Measurements from ENCODE around the gene TOPBP1.

DNA sequence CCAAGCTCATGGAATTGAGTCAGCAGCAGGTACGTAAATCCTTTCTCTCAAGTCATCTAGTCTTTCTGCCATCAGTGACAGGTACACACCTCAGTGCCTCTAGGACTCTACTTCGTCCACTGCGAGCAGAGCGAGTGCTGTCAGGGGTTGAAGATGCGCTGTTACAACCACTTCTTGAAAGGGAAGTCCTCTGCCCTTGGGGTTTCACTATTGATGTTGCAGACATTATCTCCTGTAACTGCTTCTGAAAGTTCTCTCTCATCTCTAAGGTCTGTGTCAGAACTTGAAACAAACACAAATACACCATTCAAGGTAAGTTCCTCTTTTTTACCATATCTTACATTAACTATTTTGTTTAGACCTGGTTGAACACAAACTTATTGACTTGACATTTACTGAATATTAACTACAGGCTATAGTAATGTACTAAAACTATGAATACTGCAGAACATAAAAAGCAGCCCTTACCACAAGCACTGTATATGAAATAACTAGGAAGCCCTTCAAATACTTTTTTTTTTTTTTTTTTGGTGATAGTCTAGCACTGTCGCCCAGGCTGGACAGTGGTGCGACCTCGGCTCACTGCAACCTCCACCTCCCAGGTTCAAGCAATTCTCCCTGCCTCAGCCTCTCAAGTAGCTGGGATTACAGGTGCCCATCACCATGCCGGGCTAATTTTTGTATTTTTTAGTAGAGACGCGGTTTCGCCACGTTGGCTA, 41.5 kb downstream of the TOPBP1 start:
- TF ChIP-seq, protein P1, sequence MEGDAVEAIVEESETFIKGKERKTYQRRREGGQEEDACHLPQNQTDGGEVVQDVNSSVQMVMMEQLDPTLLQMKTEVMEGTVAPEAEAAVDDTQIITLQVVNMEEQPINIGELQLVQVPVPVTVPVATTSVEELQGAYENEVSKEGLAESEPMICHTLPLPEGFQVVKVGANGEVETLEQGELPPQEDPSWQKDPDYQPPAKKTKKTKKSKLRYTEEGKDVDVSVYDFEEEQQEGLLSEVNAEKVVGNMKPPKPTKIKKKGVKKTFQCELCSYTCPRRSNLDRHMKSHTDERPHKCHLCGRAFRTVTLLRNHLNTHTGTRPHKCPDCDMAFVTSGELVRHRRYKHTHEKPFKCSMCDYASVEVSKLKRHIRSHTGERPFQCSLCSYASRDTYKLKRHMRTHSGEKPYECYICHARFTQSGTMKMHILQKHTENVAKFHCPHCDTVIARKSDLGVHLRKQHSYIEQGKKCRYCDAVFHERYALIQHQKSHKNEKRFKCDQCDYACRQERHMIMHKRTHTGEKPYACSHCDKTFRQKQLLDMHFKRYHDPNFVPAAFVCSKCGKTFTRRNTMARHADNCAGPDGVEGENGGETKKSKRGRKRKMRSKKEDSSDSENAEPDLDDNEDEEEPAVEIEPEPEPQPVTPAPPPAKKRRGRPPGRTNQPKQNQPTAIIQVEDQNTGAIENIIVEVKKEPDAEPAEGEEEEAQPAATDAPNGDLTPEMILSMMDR (IDR thresholded peaks at IDR 0.05; ENCODE audit: insufficient read depth, low read length, poor library complexity, severe bottlenecking) = no peak
- no peak for TF ChIP-seq EZH2phosphoT487 (conservative IDR thresholded peaks at IDR 0.05; ENCODE audit: low read length)

Measured in SU-DHL-6 (cell line).